Omental fat pad (tissue), 4 donors: ENCODE data around the gene ARRDC2. TPM values are rescaled to one million over a fixed set of nuclear protein-coding genes. Genes with fewer than 3 reads are reported as not detected.
"Not testable (repeated sequence)": the region's sequence is repeated elsewhere in the genome, so short reads cannot be mapped to it uniquely, and the experiment has no call there.

Experiments used
- ATAC-seq: fragments of 150-250 bp; one replicate; pipeline ENCODE4 v1.9.1; 2016; ENCODE audit warnings: mild to moderate bottlenecking, moderate library complexity; ENCODE audit not compliant: low FRiP score
- DNase-seq: peaks from one replicate; pipeline ENCODE4 v3.0.0-alpha.2; 2019; ENCODE audit warnings: low spot score
- total RNA-seq, 4 donors: library from RNA; depleted of rRNA; stranded (reverse); fragments of >200 nt; gene quantifications; one replicate each; pipeline ENCODE4 v1.1.0, GENCODE V29; 2016
- TF ChIP-seq, protein P1 (sequence below), 3 donors: fragments of 450-650 bp; IDR thresholded peaks; one replicate each; pipeline ENCODE4 v1.5.1; 2016 to 2017; ENCODE audit warnings: antibody characterized with exemption in 3 of 3, mild to moderate bottlenecking in 3 of 3, moderate library complexity in 2 of 3

ARRDC2 gene
- total RNA-seq, 4 donors from 2014 or later, result 16.0 to 117 (median 30.3) TPM

DNA sequence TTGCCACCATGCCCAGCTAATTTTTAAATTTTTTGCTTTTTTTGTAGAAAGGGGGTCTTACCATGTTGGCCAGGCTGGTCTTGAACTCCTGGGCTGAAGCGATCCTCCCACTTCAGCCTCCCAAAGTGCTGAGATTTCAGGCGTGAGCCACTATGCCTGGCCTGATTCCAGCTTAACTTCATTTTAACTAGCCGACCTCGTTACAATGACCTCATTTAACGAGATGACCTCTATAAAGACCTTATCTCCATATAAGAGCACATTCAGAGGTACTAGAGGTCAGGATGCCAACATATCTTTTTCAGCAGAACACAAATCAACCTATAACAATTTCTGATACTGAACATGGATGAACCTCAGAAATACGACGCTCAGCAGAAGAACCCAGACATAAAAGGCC, 30.5 kb upstream of the ARRDC2 start:
- TF ChIP-seq, protein P1, sequence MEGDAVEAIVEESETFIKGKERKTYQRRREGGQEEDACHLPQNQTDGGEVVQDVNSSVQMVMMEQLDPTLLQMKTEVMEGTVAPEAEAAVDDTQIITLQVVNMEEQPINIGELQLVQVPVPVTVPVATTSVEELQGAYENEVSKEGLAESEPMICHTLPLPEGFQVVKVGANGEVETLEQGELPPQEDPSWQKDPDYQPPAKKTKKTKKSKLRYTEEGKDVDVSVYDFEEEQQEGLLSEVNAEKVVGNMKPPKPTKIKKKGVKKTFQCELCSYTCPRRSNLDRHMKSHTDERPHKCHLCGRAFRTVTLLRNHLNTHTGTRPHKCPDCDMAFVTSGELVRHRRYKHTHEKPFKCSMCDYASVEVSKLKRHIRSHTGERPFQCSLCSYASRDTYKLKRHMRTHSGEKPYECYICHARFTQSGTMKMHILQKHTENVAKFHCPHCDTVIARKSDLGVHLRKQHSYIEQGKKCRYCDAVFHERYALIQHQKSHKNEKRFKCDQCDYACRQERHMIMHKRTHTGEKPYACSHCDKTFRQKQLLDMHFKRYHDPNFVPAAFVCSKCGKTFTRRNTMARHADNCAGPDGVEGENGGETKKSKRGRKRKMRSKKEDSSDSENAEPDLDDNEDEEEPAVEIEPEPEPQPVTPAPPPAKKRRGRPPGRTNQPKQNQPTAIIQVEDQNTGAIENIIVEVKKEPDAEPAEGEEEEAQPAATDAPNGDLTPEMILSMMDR (IDR thresholded peaks at IDR 0.05), result no peak
- DNase-seq (no peak), ATAC-seq (no peak)

GRCh38 chr19:17981611-17982010, 26.4 kb upstream of the ARRDC2 start:
- DNase-seq (no peak), ATAC-seq (no peak)
- TF ChIP-seq, protein P1 (IDR thresholded peaks at IDR 0.05), result no peak

DNA sequence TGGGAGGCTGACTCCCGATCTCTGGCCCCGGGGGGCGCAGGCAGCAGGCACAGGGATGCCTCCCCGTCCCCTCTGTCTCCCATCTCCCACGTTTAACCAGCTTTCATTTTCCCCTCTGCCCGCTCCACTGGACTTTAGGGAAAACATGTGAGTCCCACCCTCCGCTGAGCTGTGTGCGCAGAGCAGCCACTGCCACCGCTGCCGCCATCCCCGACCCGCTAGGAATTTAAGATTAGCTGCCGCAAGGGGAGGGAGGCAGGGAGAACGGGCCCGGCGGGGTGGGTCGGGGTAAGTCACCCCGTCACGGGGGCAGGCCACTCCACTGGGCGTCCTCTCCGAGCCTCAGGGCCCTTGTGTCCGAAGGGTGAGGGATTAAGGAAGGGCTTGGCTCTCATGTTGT, 25.5 kb upstream of the ARRDC2 start:
- TF ChIP-seq, protein P1 (IDR thresholded peaks at IDR 0.05), result no peak
- ATAC-seq (no peak), DNase-seq (no peak)

GRCh38 chr19:17985037-17985818, 22.7 kb upstream of the ARRDC2 start:
- no peak for ATAC-seq
- TF ChIP-seq, protein P1 (IDR thresholded peaks at IDR 0.05), result no peak
- DNase-seq, result no peak

GRCh38 chr19:17986569-17986968, 21.4 kb upstream of the ARRDC2 start:
- not testable (repeated sequence) for ATAC-seq, DNase-seq

DNA sequence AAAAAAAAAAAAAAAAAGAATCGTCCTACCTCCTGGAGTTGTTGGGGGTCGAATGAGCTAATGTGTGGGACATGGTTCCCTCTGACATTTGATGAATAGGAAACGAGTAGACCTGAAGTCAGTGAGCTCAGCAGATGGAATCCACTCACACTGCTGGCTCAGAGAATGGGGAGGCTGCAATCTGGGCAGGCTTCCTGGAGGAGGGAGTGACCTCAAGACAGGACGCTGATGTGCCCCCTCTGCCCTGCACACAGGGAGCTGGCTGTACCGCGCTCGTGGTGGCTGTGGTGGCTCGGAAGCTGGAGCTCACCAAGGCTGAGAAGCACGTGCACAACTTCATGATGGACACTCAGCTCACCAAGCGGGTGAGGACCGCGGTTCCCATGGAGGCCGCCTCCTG, 19.8 kb upstream of the ARRDC2 start:
- DNase-seq, result no peak
- TF ChIP-seq, protein P1 (IDR thresholded peaks at IDR 0.05), result no peak
- ATAC-seq, result no peak

DNA sequence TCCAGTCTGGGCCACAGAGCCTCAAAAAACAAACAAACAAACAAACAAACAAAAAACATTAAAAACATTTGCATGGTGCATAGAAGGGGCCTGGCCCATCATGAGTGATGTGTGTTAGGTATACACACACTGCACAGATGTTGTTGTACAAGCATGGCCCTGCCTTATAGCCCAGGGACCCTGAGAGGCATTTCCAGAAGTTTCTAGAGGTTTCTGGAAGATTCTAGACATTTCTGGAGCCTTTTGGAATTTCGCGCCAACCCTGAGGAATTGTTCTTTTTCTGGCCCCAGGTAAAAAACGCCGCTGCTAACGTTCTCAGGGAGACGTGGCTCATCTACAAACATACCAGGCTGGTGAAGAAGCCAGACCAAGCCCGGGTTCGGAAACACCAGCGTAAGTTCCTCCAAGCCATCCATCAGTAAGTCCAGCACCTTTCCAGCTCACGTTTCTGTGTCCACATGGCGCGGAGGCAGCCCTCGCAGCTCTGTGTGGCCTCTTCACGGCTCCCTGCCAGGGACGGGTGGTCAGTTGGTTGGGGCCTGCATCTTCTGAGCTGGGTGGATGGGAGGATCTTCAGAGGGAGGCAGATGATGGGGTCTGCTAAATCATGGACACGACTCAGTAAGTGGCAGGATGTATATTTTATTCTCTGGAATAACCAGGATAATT, 18.4 kb upstream of the ARRDC2 start:
- DNase-seq (no peak), ATAC-seq (no peak)
- TF ChIP-seq, protein P1 (IDR thresholded peaks at IDR 0.05), result no peak
